GM18873 (cell line): ENCODE results near the gene DRGX.

Experiments used
- ATAC-seq: cut with Tn5 transposase; IDR thresholded peaks from one replicate; pipeline ENCODE4 v1.9.1; 2021; ENCODE audit warnings: mild to moderate bottlenecking, moderate library complexity, moderate number of reproducible peaks; ENCODE audit not compliant: unreplicated experiment, low FRiP score

DRGX gene

GRCh38 chr10:49350138-49350537, 45.8 kb downstream of the DRGX start:
- no peak for ATAC-seq

GRCh38 chr10:49349390-49349789, 46.5 kb downstream of the DRGX start:
- no peak for ATAC-seq

- ATAC-seq = no peak
Measured at GRCh38 chr10:49348593-49348992, 47.3 kb downstream of the DRGX start.

- no peak for ATAC-seq
Measured at GRCh38 chr10:49347827-49348226, 48.1 kb downstream of the DRGX start.

GRCh38 chr10:49347342-49347741, 48.5 kb downstream of the DRGX start:
- no peak for ATAC-seq

GRCh38 chr10:49344840-49345239, 51.0 kb downstream of the DRGX start:
- ATAC-seq = no peak

GRCh38 chr10:49338604-49339003, 57.3 kb downstream of the DRGX start:
- ATAC-seq = no peak

GRCh38 chr10:49335364-49335972, 60.4 kb downstream of the DRGX start:
- ATAC-seq = no peak

GRCh38 chr10:49334964-49335363, 60.9 kb downstream of the DRGX start:
- no peak for ATAC-seq

- ATAC-seq = no peak
Measured at GRCh38 chr10:49333192-49333591, 62.7 kb downstream of the DRGX start.

- ATAC-seq = no peak
Measured at GRCh38 chr10:49332768-49333167, 63.1 kb downstream of the DRGX start.

GRCh38 chr10:49332333-49332732, 63.6 kb downstream of the DRGX start:
- no peak for ATAC-seq

GRCh38 chr10:49331431-49331830, 64.5 kb downstream of the DRGX start:
- ATAC-seq = no peak

GRCh38 chr10:49330127-49330665, 65.7 kb downstream of the DRGX start:
- no peak for ATAC-seq

- ATAC-seq = no peak
Measured at GRCh38 chr10:49329146-49329505, 66.8 kb downstream of the DRGX start.

- no peak for ATAC-seq
Measured at GRCh38 chr10:49328401-49329145, 67.3 kb downstream of the DRGX start.

- ATAC-seq = no peak
Measured at GRCh38 chr10:49327036-49327813, 68.7 kb downstream of the DRGX start.

GRCh38 chr10:49325916-49326783, 69.7 kb downstream of the DRGX start:
- ATAC-seq = no peak

- ATAC-seq = no peak
Measured at GRCh38 chr10:49325131-49325915, 70.6 kb downstream of the DRGX start.

- no peak for ATAC-seq
Measured at GRCh38 chr10:49324711-49325110, 71.2 kb downstream of the DRGX start.
